Kidney tubule cell (primary cell): Measurements from ENCODE around the gene SP6.

Source experiments
- DNase-seq: peaks from one replicate; pipeline ENCODE4 v3.0.0-alpha.2; 2018; ENCODE audit warnings: low spot score

Gene SP6

DNA sequence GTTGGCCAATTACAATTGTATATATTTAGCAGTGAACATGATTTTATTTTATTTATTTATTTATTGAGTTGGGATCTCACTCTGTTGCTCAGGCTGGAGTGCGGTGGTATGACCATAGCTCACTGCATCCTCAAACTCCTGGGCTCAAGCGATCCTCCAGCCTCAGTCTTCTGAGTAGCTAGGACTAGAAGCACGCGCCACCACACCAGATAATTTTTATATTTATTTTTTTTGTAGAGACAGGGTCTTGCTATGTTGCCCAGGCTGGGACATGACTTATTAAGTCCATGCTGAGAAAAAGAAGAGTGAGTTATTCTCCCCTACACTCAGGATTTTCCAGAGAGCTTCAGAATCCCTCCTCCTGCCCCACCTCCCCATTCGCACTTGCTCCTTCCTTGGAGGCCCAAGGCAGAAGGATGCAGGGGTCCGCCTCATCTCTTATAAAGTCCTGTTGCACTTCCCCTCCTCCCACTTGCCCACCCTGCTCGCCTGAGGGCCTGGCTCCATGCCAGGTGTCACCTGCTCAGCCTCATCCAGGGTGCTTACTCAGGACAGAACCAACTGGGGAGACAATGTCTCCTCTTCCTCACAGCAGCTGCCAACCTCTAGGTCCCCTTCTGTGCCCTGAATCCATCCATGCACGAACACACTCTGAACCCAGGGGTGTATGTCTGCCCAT is 29.0 kb upstream of the SP6 start:
- no peak for DNase-seq

DNA sequence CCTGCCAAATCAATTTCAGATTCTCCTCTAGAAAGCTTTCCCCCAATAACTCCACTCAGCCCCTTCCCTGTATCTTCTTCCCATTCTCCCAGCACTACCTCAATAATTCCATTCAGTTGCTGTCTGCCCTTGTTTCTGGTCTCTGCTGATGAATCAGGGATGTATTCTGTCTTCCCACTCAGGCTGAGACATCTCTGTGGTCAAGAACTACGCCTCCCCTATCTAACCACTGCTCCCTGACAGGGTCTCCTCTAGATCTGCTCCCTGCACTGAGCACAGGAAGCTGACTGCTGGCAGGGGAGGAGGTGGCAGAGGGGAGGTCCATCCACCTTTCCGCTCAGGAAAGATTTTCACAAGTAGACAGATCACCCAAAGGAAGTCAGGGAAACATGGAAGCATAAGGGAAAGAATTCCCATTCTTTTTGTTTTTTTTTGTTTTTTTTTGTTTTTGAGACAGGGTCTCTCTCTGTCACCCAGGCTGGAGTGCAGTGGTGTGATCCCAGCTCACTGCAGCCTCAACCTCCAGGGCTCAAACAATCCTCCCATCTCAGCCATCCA is 28.1 kb upstream of the SP6 start:
- peak; percentile 55 for DNase-seq

- no peak for DNase-seq
These were observed 27.5 kb upstream of the SP6 start for GRCh38 chr17:47878203-47879027.

GRCh38 chr17:47877368-47878034 is 26.5 kb upstream of the SP6 start:
- no peak for DNase-seq

DNA sequence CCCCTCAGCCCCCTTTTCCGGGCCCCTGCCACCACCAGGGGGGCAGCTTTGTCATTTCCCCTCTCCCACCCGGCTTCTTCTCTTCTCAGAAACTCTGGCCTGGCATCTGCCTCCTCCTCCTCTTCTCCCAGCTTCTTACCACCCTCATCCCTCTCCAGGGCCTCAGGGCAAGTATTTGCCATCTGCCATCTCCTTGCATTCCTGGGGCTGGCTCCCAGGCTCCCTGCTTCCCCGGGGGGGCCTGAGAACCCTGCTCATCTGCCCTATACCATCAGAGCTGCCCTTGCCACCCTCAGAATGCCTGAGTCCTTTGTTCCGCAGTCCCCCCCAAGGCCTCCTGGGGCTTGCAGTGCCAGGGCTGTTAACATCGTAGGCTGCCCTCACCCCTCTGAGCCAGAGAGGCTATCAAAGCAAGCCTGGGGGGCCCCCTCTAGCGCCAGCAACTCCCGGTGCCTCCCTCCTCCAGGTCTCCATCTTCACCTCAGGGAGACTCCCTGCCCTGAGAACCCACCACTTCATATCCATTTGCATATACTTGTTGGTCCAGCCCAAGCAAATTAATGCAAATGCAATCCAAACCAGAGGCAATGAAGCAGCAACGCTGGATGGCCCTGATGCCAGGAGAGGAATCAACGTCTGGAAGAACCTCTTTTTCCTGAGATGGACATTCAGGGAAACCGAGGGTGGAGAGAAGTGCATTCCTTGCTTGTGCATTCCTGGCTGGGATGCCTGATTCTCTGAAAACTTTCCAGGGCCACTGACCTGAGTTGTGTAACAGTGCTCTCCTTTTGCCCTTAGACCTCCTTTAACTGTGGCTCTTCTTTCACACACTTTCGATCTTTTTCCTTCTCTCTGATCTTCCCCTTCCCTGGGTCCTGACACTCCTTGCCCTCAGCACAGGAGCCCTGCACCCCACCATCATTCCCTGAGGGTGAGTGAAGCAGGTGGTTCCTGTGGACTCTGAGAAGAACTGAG is 24.3 kb upstream of the SP6 start:
- DNase-seq, result no peak

DNA sequence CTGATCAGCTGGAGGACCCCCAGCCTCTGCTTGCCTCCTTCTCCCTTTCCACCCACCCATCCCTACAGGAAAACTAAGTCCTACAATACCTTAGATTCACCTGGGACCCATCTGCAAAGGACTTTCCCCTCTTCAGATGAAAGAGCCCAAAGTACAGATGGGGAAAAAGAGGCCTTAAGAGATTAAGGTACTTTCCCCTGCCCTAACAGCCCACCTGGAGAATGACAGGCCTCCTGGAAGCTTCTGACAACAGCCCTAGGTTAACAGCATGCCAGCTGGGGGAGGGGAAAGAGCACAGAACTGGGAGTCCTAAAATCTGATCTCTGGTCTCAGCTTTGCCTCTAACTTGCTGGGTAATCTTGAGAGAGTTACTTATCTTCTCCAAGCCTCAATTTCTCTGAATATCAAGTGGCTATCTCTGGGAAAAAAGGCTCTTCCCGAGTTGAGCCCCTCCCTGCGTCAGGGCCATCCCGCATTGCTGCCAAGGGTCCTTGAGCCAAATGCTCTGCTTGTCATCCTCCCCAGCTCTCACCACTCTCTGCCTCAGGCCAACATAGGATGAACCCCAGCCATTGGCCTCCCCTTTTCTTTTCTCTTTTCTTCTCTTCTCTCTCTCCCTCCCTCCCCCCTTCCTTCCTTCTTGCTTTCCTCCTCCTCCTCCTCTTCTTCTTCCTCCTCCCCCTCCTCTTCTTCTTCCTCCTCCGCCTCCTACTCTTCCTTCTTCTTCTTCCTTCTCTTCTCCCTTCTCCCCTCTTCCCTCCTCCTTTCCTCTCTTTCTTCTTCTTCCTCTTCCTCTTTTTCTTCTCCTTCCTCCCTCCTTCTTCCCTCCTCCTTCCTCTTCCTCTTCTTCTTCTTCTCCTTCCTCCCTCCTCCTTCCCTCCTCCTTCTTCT is 22.5 kb upstream of the SP6 start:
- no peak for DNase-seq

DNA sequence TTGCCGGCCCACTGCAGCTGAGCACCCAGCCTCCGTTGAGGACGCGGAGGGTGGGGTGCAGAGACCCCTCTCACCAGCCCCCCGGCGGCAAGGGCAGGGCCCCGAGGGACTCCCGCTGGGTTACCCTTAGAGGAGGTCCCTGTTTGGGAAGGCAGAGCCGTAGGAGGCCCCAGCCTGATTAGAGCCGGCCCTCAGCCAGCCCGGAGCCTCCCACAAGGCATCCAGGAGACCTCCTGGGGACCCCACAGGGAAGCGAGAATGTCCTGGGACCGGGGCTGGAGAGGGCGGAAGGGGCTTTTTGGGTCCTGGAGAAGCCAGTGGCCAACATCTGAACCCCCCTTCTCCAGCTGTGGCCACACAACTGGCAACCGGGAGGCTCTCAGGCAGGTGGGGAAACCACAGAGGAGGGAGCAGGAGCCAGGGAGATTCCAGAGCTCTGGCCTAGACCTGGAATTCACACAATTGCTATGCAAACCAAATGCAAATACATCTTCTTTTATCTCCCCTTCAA is 21.7 kb upstream of the SP6 start:
- no peak for DNase-seq

GRCh38 chr17:47872019-47872650 is 21.2 kb upstream of the SP6 start:
- no peak for DNase-seq

- no peak for DNase-seq
These were observed 20.1 kb upstream of the SP6 start for GRCh38 chr17:47871048-47871447.

DNA sequence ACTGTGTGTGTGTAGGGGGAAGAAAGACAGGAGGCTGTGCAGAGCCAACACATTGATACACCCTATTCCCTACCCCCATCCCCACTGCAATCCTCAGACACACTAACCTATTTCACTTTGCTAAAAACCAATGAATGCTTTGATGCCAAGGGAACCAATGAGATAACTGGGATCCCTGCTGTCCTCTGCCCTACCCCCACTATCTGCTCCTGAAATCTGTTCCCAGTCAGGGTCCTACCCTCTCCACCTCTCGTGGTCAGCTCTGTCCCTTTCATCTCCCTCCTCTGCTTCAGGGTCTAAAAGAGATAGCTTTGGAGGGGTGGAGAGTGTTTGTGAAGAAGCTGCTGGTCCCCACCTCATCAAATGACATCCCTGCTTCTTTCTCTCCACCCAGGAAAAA is 19.1 kb upstream of the SP6 start:
- DNase-seq, result no peak

DNA sequence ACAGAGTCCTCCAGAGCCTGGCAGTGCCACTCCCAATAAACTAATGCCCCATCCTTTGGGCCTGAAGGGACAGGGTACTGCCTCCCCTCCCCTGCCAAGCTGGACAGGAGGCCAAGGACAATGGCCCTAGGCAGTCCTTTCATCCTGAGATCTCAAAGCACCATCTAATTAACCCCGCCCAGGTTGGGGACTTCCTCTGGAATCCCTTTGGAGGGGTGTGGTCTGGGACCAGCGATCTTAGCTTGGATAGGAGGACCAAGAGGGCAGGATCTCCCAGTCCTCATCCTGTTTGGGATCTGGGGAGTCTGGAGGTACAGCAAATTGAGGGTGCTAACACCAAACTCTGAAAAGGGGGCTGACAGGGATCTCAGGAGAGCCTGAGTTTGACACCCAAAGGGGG is 18.2 kb upstream of the SP6 start:
- no peak for DNase-seq

DNA sequence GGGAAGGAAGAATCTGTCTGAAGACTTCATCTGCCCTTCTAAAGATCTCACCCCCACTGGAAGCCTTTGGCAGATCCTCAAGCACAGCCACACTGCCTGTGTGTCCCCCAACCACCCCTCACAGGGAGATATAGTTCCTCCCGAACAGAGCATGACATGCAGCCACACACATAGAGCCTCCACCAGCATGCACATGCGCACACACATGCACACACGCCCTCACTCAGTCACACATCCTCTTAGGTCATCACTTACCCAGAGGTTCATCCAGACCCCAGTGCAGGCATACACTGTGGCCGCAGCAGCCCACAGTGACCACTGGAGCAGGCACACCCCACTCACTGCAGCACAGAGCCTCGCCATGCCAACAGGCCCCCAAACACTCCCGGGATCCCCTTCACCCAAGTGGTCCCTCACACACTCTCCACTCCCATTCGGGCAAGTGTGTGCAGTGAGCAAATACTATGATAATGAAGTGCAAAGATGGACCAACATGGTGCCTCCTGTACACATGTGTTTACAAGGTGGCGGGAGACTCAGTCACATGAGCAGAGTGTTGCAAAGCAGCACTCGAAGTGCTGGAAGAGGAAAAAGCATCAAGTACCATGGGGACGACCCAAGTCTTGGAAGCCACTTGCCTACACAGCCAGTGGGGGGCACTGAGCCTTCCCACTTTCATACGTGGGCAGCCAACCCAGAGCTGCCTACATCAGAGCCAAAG is 17.0 kb upstream of the SP6 start:
- no peak for DNase-seq

GRCh38 chr17:47866941-47867340 is 16.0 kb upstream of the SP6 start:
- DNase-seq, result no peak

DNA sequence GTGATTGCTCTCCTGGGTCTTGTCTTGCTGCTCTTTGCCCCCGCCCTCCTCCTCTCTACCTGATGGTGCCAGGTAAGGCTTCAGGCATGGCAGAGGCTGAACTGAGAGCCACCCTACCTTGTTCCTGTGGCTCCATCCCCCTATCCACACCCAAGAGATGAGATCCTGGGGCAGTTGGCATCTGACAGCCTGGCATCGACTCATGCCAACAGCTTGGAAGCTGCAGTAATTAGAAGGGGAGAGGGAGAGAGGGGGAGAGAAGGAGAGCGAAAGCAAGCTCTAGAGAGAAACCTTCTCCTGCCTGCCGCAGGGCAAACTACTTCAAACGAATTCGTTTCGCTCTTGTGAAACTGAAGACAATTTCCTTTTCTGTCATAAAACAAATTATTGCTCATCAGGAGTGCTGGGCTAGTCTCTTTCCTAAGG is 13.8 kb upstream of the SP6 start:
- DNase-seq, result peak; percentile 22

GRCh38 chr17:47862621-47863440 is 11.9 kb upstream of the SP6 start:
- peak; percentile 91 for DNase-seq

DNA sequence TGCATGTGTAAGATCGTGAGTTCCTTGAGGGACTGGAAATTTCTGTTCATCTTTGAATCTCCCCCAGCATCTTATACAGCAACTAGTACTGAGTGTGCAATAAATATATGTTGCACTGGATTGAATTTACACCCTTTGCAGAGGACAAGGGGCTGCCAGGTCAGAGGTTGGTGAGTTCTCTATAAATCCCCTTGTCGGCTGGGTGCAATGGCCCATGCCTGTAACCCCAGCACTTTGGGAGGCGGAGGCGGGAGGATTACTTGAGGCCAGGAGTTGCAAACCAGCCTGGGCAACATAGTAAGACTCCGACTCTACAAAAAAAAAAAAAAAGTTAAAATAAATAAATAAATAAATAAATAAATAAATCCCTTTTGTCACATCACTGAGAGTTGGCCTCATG is 9.4 kb upstream of the SP6 start:
- no peak for DNase-seq

GRCh38 chr17:47857551-47858455 is 6.8 kb upstream of the SP6 start:
- DNase-seq, result no peak
